SK-N-SH treated with all-trans-retinoic acid at 6 μM for 48 hours (cell line): ENCODE results near the gene PIK3R1.

Source experiments
- ATAC-seq: fragments of 200-7000 bp; cut with Tn5 transposase; 3 replicates; pipeline ENCODE4 v1.9.1; 2020; ENCODE audit warnings: mild to moderate bottlenecking, moderate library complexity
- ARNTL ChIP-seq: fragments of 450-650 bp; formaldehyde crosslinking; IDR thresholded peaks from 2 replicates; pipeline ENCODE4 v1.5.0; 2020; ENCODE audit warnings: low read depth, mild to moderate bottlenecking, moderate library complexity, borderline replicate concordance
- BACH2 ChIP-seq: fragments of 250-450 bp; sonication (Bioruptor Pico); IDR thresholded peaks from 2 replicates; pipeline ENCODE4 v1.9.0; 2021; ENCODE audit warnings: mild to moderate bottlenecking, borderline replicate concordance
- CSDC2 ChIP-seq: fragments of 250-450 bp; sonication (Bioruptor Pico); IDR thresholded peaks from 2 replicates; pipeline ENCODE4 v1.5.0; 2020; ENCODE audit warnings: mild to moderate bottlenecking, moderate library complexity
- CSRNP3 ChIP-seq: fragments of 250-450 bp; sonication (Bioruptor Pico); IDR thresholded peaks from 2 replicates; pipeline ENCODE4 v1.5.1; 2021; ENCODE audit warnings: mild to moderate bottlenecking, moderate library complexity
- ESRRG ChIP-seq: fragments of 250-450 bp; sonication (Bioruptor Pico); IDR thresholded peaks from 2 replicates; pipeline ENCODE4 v1.6.1; 2021; ENCODE audit warnings: mild to moderate bottlenecking
- GLIS3 ChIP-seq: fragments of 250-450 bp; sonication (Bioruptor Pico); IDR thresholded peaks from 2 replicates; pipeline ENCODE4 v1.5.0; 2020; ENCODE audit warnings: mild to moderate bottlenecking, moderate library complexity
- ISL1 ChIP-seq: fragments of 250-450 bp; sonication (Bioruptor Pico); IDR thresholded peaks from 2 replicates; pipeline ENCODE4 v2.1.2; 2022; ENCODE audit warnings: mild to moderate bottlenecking, moderate library complexity
- PATZ1 ChIP-seq: fragments of 250-450 bp; sonication (Bioruptor Pico); IDR thresholded peaks from 2 replicates; pipeline ENCODE4 v1.8.0; 2020; ENCODE audit warnings: mild to moderate bottlenecking, moderate library complexity, borderline replicate concordance
- POU6F1 ChIP-seq: fragments of 250-450 bp; sonication (Bioruptor Pico); IDR thresholded peaks from 2 replicates; pipeline ENCODE4 v1.8.0; 2021; ENCODE audit warnings: low read depth, mild to moderate bottlenecking, moderate library complexity, borderline replicate concordance
- PPARA ChIP-seq: fragments of 250-450 bp; sonication (Bioruptor Pico); IDR thresholded peaks from 2 replicates; pipeline ENCODE4 v1.5.0; 2020; ENCODE audit warnings: mild to moderate bottlenecking, borderline replicate concordance
- SNAI2 ChIP-seq: fragments of 250-450 bp; sonication (Bioruptor Pico); IDR thresholded peaks from 2 replicates; pipeline ENCODE4 v1.5.0; 2020; ENCODE audit warnings: mild to moderate bottlenecking, moderate library complexity
- TOX ChIP-seq: fragments of 250-450 bp; sonication (Bioruptor Pico); IDR thresholded peaks from 2 replicates; pipeline ENCODE4 v1.8.0; 2021; ENCODE audit warnings: mild to moderate bottlenecking, moderate library complexity, borderline replicate concordance
- TSHZ2 ChIP-seq: fragments of 250-450 bp; sonication (Bioruptor Pico); IDR thresholded peaks from 2 replicates; pipeline ENCODE4 v1.5.0; 2020; ENCODE audit warnings: mild to moderate bottlenecking, moderate library complexity
- ZFP3 ChIP-seq: fragments of 250-450 bp; sonication (Bioruptor Pico); IDR thresholded peaks from 2 replicates; pipeline ENCODE4 v1.5.0; 2020; ENCODE audit warnings: mild to moderate bottlenecking, moderate library complexity
- ZNF565 ChIP-seq: fragments of 450-650 bp; formaldehyde crosslinking; conservative IDR thresholded peaks from 2 replicates; pipeline ENCODE4 v1.5.0; 2020; ENCODE audit warnings: low read depth, mild to moderate bottlenecking, moderate library complexity
- ZNF70 ChIP-seq: fragments of 450-650 bp; formaldehyde crosslinking; IDR thresholded peaks from 2 replicates; pipeline ENCODE4 v1.5.0; 2020; ENCODE audit warnings: mild to moderate bottlenecking, moderate library complexity

PIK3R1 gene

GRCh38 chr5:68182534-68182933 is 33.0 kb upstream of the PIK3R1 start (continued):
- TF ChIP-seq POU6F1 (CRISPR knock-in tag) (no peak), CSRNP3 (no peak), ISL1 (CRISPR knock-in tag) (no peak), ZNF565 (CRISPR knock-in tag) (no peak), BACH2 (no peak)

GRCh38 chr5:68187268-68188055 is 28.1 kb upstream of the PIK3R1 start:
- no peak for TF ChIP-seq PATZ1
- TF ChIP-seq SNAI2 (CRISPR knock-in tag) = no peak
- TF ChIP-seq TOX (CRISPR knock-in tag) = no peak
- no peak for TF ChIP-seq ZNF565 (CRISPR knock-in tag)
- no peak for TF ChIP-seq GLIS3 (CRISPR knock-in tag)
- no peak for TF ChIP-seq CSRNP3
- TF ChIP-seq POU6F1 (CRISPR knock-in tag) = no peak
- no peak for TF ChIP-seq ARNTL (CRISPR knock-in tag)
- no peak for ATAC-seq

GRCh38 chr5:68189171-68189570 is 26.4 kb upstream of the PIK3R1 start:
- TF ChIP-seq SNAI2 (CRISPR knock-in tag) (no peak), ZFP3 (CRISPR knock-in tag) (no peak), TOX (CRISPR knock-in tag) (no peak), PPARA (CRISPR knock-in tag) (no peak), GLIS3 (CRISPR knock-in tag) (no peak), TSHZ2 (CRISPR knock-in tag) (no peak)
- no peak for ATAC-seq

GRCh38 chr5:68189613-68190012 is 25.9 kb upstream of the PIK3R1 start:
- no peak for ATAC-seq
- TF ChIP-seq ZFP3 (CRISPR knock-in tag) = no peak
- no peak for TF ChIP-seq ZNF565 (CRISPR knock-in tag)
- TF ChIP-seq SNAI2 (CRISPR knock-in tag) = no peak
- TF ChIP-seq PPARA (CRISPR knock-in tag) = no peak
- no peak for TF ChIP-seq ZNF70
- no peak for TF ChIP-seq GLIS3 (CRISPR knock-in tag)
- TF ChIP-seq TOX (CRISPR knock-in tag) = no peak
- no peak for TF ChIP-seq ARNTL (CRISPR knock-in tag)
- TF ChIP-seq PATZ1 = no peak
- no peak for TF ChIP-seq TSHZ2 (CRISPR knock-in tag)
- TF ChIP-seq ESRRG (CRISPR knock-in tag) = no peak
- no peak for TF ChIP-seq CSDC2 (CRISPR knock-in tag)
